PC-3 (cell line): ENCODE results near the gene HECW1.

Experiments used
- EZH2 ChIP-seq: fragments of 300-600 bp; sonication (generic); IDR thresholded peaks from one replicate; pipeline ENCODE4 v1.6.1; 2017; ENCODE audit warnings: antibody characterized with exemption, mild to moderate bottlenecking, low read length; ENCODE audit not compliant: unreplicated experiment
- TF ChIP-seq, protein P1 (sequence below): fragments of 300-600 bp; sonication (generic); conservative IDR thresholded peaks from 2 replicates; pipeline ENCODE4 v1.5.1; 2017; ENCODE audit warnings: antibody characterized with exemption, low read depth, mild to moderate bottlenecking, low read length

DNA sequence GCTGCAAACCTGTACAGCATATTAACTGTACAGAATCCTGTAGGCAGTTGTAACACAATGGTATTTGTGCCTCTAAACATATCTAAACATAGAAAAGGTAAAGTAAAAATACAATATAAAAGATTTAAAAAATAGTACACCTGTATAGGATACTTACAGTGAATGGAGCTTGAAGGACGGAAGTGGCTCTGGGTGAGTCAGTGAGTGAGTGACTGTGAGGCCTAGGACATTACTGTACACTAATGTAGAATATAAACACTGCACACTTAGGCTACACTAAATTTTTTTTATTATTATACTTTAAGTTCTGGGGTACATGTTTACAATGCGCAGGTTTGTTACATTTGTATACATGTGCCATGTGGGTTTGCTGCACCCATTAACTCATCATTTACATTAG lies 373.1 kb downstream of the HECW1 start:
- TF ChIP-seq, protein P1, sequence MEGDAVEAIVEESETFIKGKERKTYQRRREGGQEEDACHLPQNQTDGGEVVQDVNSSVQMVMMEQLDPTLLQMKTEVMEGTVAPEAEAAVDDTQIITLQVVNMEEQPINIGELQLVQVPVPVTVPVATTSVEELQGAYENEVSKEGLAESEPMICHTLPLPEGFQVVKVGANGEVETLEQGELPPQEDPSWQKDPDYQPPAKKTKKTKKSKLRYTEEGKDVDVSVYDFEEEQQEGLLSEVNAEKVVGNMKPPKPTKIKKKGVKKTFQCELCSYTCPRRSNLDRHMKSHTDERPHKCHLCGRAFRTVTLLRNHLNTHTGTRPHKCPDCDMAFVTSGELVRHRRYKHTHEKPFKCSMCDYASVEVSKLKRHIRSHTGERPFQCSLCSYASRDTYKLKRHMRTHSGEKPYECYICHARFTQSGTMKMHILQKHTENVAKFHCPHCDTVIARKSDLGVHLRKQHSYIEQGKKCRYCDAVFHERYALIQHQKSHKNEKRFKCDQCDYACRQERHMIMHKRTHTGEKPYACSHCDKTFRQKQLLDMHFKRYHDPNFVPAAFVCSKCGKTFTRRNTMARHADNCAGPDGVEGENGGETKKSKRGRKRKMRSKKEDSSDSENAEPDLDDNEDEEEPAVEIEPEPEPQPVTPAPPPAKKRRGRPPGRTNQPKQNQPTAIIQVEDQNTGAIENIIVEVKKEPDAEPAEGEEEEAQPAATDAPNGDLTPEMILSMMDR, result no peak
- TF ChIP-seq EZH2, result no peak
